Panc1 (cell line): Measurements from ENCODE around the gene DPAGT1. TPM values are rescaled to one million over a fixed set of nuclear protein-coding genes. Genes with fewer than 3 reads are reported as not detected.

Source experiments
- ATAC-seq: fragments of 200-7000 bp; cut with Tn5 transposase; 2 replicates; pipeline ENCODE4 v1.9.1; 2020; ENCODE audit warnings: mild to moderate bottlenecking, moderate library complexity
- BruUV-seq: library from RNA; stranded (reverse); fragments of 400-500 nt; replicated peaks from 2 replicates; lab custom pipeline; 2021; lab: Mats Ljungman, UMichigan
- CTCF ChIA-PET: fragments of 300-600 bp; sonication (Branson Sonifier 250); formaldehyde crosslinking; loops from one replicate; lab custom pipeline; 2022; ENCODE audit warnings: antibody characterized with exemption; lab: Charles Lee
- POLR2A ChIA-PET: fragments of 300-600 bp; sonication (Branson Sonifier 250); formaldehyde crosslinking; loops from one replicate; lab custom pipeline; 2022; ENCODE audit warnings: antibody characterized with exemption; lab: Charles Lee
- DNase-seq: peaks from one replicate; pipeline ENCODE4 v3.0.0-alpha.2; 2010; ENCODE audit warnings: low read depth, low spot score
- H3K27ac ChIP-seq: 2 replicates; pipeline ENCODE4 v1.5.1; 2011; ENCODE audit warnings: mild to moderate bottlenecking, low read length, inconsistent platforms
- H3K27me3 ChIP-seq: fragments of 200-500 bp; sonication (Bioruptor generic); 2 replicates; pipeline ENCODE4 v1.6.0; 2014; ENCODE audit warnings: low read length, inconsistent platforms; ENCODE audit not compliant: control insufficient read depth, insufficient read depth
- H3K36me3 ChIP-seq: fragments of 200-500 bp; sonication (Bioruptor generic); 2 replicates; pipeline ENCODE4 v1.5.1; 2014; ENCODE audit warnings: inconsistent platforms, mild to moderate bottlenecking, low read length, moderate library complexity; ENCODE audit not compliant: control insufficient read depth, insufficient read depth
- H3K4me1 ChIP-seq: 2 replicates; pipeline ENCODE4 v1.5.1; 2011; ENCODE audit warnings: inconsistent platforms, mild to moderate bottlenecking, low read length, moderate library complexity; ENCODE audit not compliant: control insufficient read depth, insufficient read depth
- H3K4me3 ChIP-seq, 2 experiments: 2 replicates each; pipeline ENCODE4 v1.5.1; 2011 to 2012; ENCODE audit warnings: low read depth in 2 of 2, low read length in 2 of 2, mild to moderate bottlenecking in 2 of 2, inconsistent platforms in 1 of 2, moderate library complexity in 1 of 2
- H3K9me3 ChIP-seq: fragments of 200-500 bp; sonication (Bioruptor generic); 2 replicates; pipeline ENCODE4 v1.5.1; 2014; ENCODE audit warnings: low read depth, mild to moderate bottlenecking, inconsistent platforms, low read length, moderate library complexity; ENCODE audit not compliant: control insufficient read depth, insufficient read depth
- CTCF ChIP-seq: fragments of 450-650 bp; IDR thresholded peaks from 2 replicates; pipeline ENCODE4 v1.5.1; 2017; ENCODE audit warnings: mild to moderate bottlenecking
- POLR2AphosphoS5 ChIP-seq: IDR thresholded peaks from 2 replicates; pipeline ENCODE4 v1.6.1; 2012; ENCODE audit warnings: mild to moderate bottlenecking, low read depth, low read length, moderate library complexity
- REST ChIP-seq, 2 experiments: IDR thresholded peaks; 2 replicates each; pipeline ENCODE4 v1.6.1; 2011 to 2012; ENCODE audit warnings: low read depth in 2 of 2, control low read depth in 1 of 2, low read length in 1 of 2, mild to moderate bottlenecking in 1 of 2, moderate library complexity in 1 of 2; ENCODE audit not compliant: insufficient read depth in 1 of 2
- SIN3A ChIP-seq: IDR thresholded peaks from 2 replicates; pipeline ENCODE4 v1.6.1; 2012; ENCODE audit warnings: low read depth, mild to moderate bottlenecking, low read length, moderate library complexity, borderline replicate concordance; ENCODE audit not compliant: insufficient read depth
- TCF7L2 ChIP-seq: IDR thresholded peaks from 2 replicates; pipeline ENCODE4 v1.6.1; 2011; ENCODE audit warnings: mild to moderate bottlenecking, low read depth, low read length, inconsistent platforms
- in situ Hi-C: cut with HindIII; loops from 2 replicates; pipeline ENCODE4 v1.10.0; 2016; ENCODE audit warnings: low sequenced_read_pairs, low pct_unique_long_range_greater_than_20kb
- intact Hi-C: fragments of 100-400 bp; cut with micrococcal nuclease; formaldehyde crosslinking; loops from one replicate; pipeline ENCODE4 v1.10.0; 2022; ENCODE audit not compliant: unreplicated experiment
- total RNA-seq: library from RNA; stranded (reverse); gene quantifications from one replicate; pipeline ENCODE4 v1.2.1, GENCODE V29; 2021; ENCODE audit not compliant: unreplicated experiment

DPAGT1 gene
- total RNA-seq, 1 experiment from 2014 or later, result 72.1 TPM

GRCh38 chr11:119110439-119110838 is 8.8 kb upstream of the DPAGT1 start:
- BruUV-seq, result no TSS peak
- in situ Hi-C loops, result no loop called here
- CTCF ChIA-PET, result interaction anchor here (1.0 kb wide), 1 partner anchor 39 kb away, joined by 3 read pairs; the partner anchor contains the start of gene ABCG4

GRCh38 chr11:119109843-119110242 is 8.2 kb upstream of the DPAGT1 start:
- DNase-seq, result no peak
- Histone ChIP-seq H3K27ac (no peak overlapping the region), H3K9me3 (no peaks in the 10 kb centered on the region), H3K36me3 (no peaks in the 10 kb centered on the region), H3K4me3 (no peak overlapping the region), H3K27me3 (no peaks in the 10 kb centered on the region), H3K4me1 (peaks cover 19% of the 10 kb centered on the region)
- ChIA-PET CTCF (interaction anchor here (0.8 to 1.4 kb wide), 3 partner anchors 9 to 39 kb away, joined by 3 to 7 read pairs (median 3); partner anchors contain the start of gene ABCG4), POLR2A (no interaction called here)
- in situ Hi-C loops (no loop called here), intact Hi-C loops (no loop called here)
- TF ChIP-seq REST (IDR thresholded peaks at IDR 0.05; ENCODE audit: insufficient read depth in 1 of 2, low read depth in 2 of 2, low read length in 1 of 2) (no peak), POLR2AphosphoS5 (no peak), SIN3A (no peak), TCF7L2 (no peak), CTCF (no peak)
- BruUV-seq, result no TSS peak
- no peak for ATAC-seq

More at GRCh38 chr11:119110439-119110838, 8.8 kb upstream of the DPAGT1 start:
- Histone ChIP-seq H3K36me3 (no peaks in the 10 kb centered on the region), H3K27ac (no peak overlapping the region), H3K4me3 (no peak overlapping the region), H3K27me3 (no peaks in the 10 kb centered on the region), H3K9me3 (no peaks in the 10 kb centered on the region), H3K4me1 (peaks cover 19% of the 10 kb centered on the region)
- intact Hi-C loops, result no loop called here
- DNase-seq (no peak), ATAC-seq (no peak)
- POLR2A ChIA-PET, result interaction anchor here (0.6 to 0.8 kb wide), 2 partner anchors 27 to 199 kb away, joined by 3 to 5 read pairs; no protein-coding TSS in a partner anchor
- TF ChIP-seq REST (IDR thresholded peaks at IDR 0.05; ENCODE audit: insufficient read depth in 1 of 2, low read depth in 2 of 2, low read length in 1 of 2) (no peak), CTCF (no peak), TCF7L2 (no peak), POLR2AphosphoS5 (no peak), SIN3A (no peak)
